ENCODE results near the gene FNIP2.
"Not testable (repeated sequence)": the region's sequence is repeated elsewhere in the genome, so short reads cannot be mapped to it uniquely, and the experiment has no call there.

Gene FNIP2

GRCh38 chr4:158912806-158913205 lies 144.0 kb downstream of the FNIP2 start:
- peak; percentile 58 for DNase-seq (ENCODE audit: low read depth)

GRCh38 chr4:158913766-158914165 lies 144.9 kb downstream of the FNIP2 start:
- DNase-seq (ENCODE audit: low read depth): no peak

GRCh38 chr4:158914218-158914617 lies 145.4 kb downstream of the FNIP2 start:
- DNase-seq (ENCODE audit: low read depth): peak; percentile 90

GRCh38 chr4:158915683-158916241 lies 146.9 kb downstream of the FNIP2 start:
- DNase-seq (ENCODE audit: low read depth): no peak

GRCh38 chr4:158920452-158920996 lies 151.7 kb downstream of the FNIP2 start:
- DNase-seq (ENCODE audit: low read depth): not testable (repeated sequence)

- DNase-seq (ENCODE audit: low read depth): not testable (repeated sequence)
Observed at GRCh38 chr4:158927774-158928173, 158.9 kb downstream of the FNIP2 start.

- DNase-seq (ENCODE audit: low read depth): peak; percentile 62
Observed at GRCh38 chr4:158929939-158930638, 161.3 kb downstream of the FNIP2 start.

GRCh38 chr4:158930639-158930972 lies 161.8 kb downstream of the FNIP2 start:
- DNase-seq (ENCODE audit: low read depth): peak; percentile 61

- no peak for DNase-seq (ENCODE audit: low read depth)
Observed at GRCh38 chr4:158933236-158933635, 164.4 kb downstream of the FNIP2 start.

GRCh38 chr4:158934996-158935669 lies 166.3 kb downstream of the FNIP2 start:
- no peak for DNase-seq (ENCODE audit: low read depth)

GRCh38 chr4:158936238-158936637 lies 167.4 kb downstream of the FNIP2 start:
- no peak for DNase-seq (ENCODE audit: low read depth)

- DNase-seq (ENCODE audit: low read depth): peak; percentile 24
Observed at GRCh38 chr4:158938220-158939044, 169.6 kb downstream of the FNIP2 start.

- no peak for DNase-seq (ENCODE audit: low read depth)
Observed at GRCh38 chr4:158940271-158940670, 171.4 kb downstream of the FNIP2 start.

GRCh38 chr4:158941321-158941720 lies 172.5 kb downstream of the FNIP2 start:
- no peak for DNase-seq (ENCODE audit: low read depth)

GRCh38 chr4:158941895-158942294 lies 173.1 kb downstream of the FNIP2 start:
- DNase-seq (ENCODE audit: low read depth): no peak

- peak; percentile 43 for DNase-seq (ENCODE audit: low read depth)
Observed at GRCh38 chr4:158945529-158946108, 176.8 kb downstream of the FNIP2 start.

GRCh38 chr4:158946825-158947224 lies 178.0 kb downstream of the FNIP2 start:
- no peak for DNase-seq (ENCODE audit: low read depth)

GRCh38 chr4:158948071-158948470 lies 179.2 kb downstream of the FNIP2 start:
- no peak for DNase-seq (ENCODE audit: low read depth)

GRCh38 chr4:158949099-158949498 lies 180.3 kb downstream of the FNIP2 start:
- peak; percentile 71 for DNase-seq (ENCODE audit: low read depth)

GRCh38 chr4:158952221-158952774 lies 183.5 kb downstream of the FNIP2 start:
- not testable (repeated sequence) for DNase-seq (ENCODE audit: low read depth)

GRCh38 chr4:158956345-158956744 lies 187.5 kb downstream of the FNIP2 start:
- not testable (repeated sequence) for DNase-seq (ENCODE audit: low read depth)
